Heart left ventricle (tissue), 16 donors: ENCODE results near the gene LPP. TPM values are rescaled to one million over a fixed set of nuclear protein-coding genes. Genes with fewer than 3 reads are reported as not detected.

Source experiments
- ATAC-seq, 4 donors: fragments of 200-7000 bp; cut with Tn5 transposase; one replicate each; pipeline ENCODE4 v1.9.1; 2020 to 2022; ENCODE audit warnings: moderate library complexity in 4 of 4, mild to moderate bottlenecking in 3 of 4, moderate number of reproducible peaks in 1 of 4
- DNase-seq, 5 donors: peaks; one replicate each; pipeline ENCODE4 v3.0.0-alpha.2; 2020
- H3K27ac ChIP-seq, 12 donors: fragments of 200-600 bp; sonication (generic) in 4 of 12; one replicate each; pipeline versions ENCODE4 v1.5.0 to v1.8.0; 2016 to 2022; ENCODE audit warnings: mild to moderate bottlenecking in 2 of 12
- H3K27me3 ChIP-seq, 9 donors: fragments of 200-600 bp; sonication (generic) in 2 of 9; one replicate each; pipeline versions ENCODE4 v1.5.1 to v1.8.0; 2016 to 2022; ENCODE audit warnings: mild to moderate bottlenecking in 3 of 9
- H3K36me3 ChIP-seq, 9 donors: fragments of 200-600 bp; sonication (generic) in 2 of 9; one replicate each; pipeline versions ENCODE4 v1.5.0 to v1.8.0; 2018 to 2022; ENCODE audit warnings: mild to moderate bottlenecking in 2 of 9
- H3K4me1 ChIP-seq, 12 donors: fragments of 200-600 bp; sonication (generic) in 4 of 12; one replicate each; pipeline versions ENCODE4 v1.5.0 to v1.8.0; 2016 to 2022; ENCODE audit warnings: mild to moderate bottlenecking in 3 of 12
- H3K4me3 ChIP-seq, 12 donors: fragments of 200-600 bp; sonication (generic) in 4 of 12; one replicate each; pipeline versions ENCODE4 v1.5.0 to v1.8.0; 2017 to 2022; ENCODE audit warnings: mild to moderate bottlenecking in 9 of 12, moderate library complexity in 4 of 12
- H3K9me3 ChIP-seq, 12 donors: fragments of 200-600 bp; sonication (generic) in 4 of 12; one replicate each; pipeline versions ENCODE4 v1.5.0 to v1.8.0; 2016 to 2022; ENCODE audit warnings: mild to moderate bottlenecking in 1 of 12
- CTCF ChIP-seq, 12 donors: fragments of 200-600 bp; sonication (generic) in 4 of 12; IDR thresholded peaks; one replicate each; pipeline versions ENCODE4 v1.5.0 to v1.8.0; 2018 to 2022; ENCODE audit warnings: antibody characterized with exemption in 12 of 12, mild to moderate bottlenecking in 5 of 12
- POLR2A ChIP-seq, 2 donors: fragments of 450-650 bp; IDR thresholded peaks; one replicate each; pipeline ENCODE4 v1.6.1; 2017; ENCODE audit warnings: antibody characterized with exemption in 2 of 2, mild to moderate bottlenecking in 2 of 2, moderate library complexity in 2 of 2
- WGBS, 4 donors: extraction: QIAGEN DNeasy Blood & Tissue Kit in 2 of 4; methylation state at CpG; one replicate each; pipeline versions ENCODE4 v1.1.5 to v1.1.7; 2013 to 2018; 5-methylcytosine and 5-hydroxymethylcytosine counted together
- intact Hi-C, 10 donors: fragments of 100-400 bp; cut with DNase I; formaldehyde crosslinking; loops; one replicate each; pipeline versions ENCODE4 v1.11.1 to v1.14.2; 2022
- polyA plus RNA-seq, 2 donors: library from polyadenylated mRNA; stranded (reverse); fragments of 200-250 nt; gene quantifications; one replicate each; pipeline ENCODE4 v1.2.3, GENCODE V29; 2013
- total RNA-seq, 9 donors: library from RNA; depleted of rRNA in 2 of 9; stranded (reverse); fragments of >200 nt in 2 of 9; fragmentation: NEBNext Ultra II Directional in 3 of 9; extraction: Animal tissue kit (Norgen Biotek cat#: 25700) in 3 of 9; gene quantifications; one replicate each; pipeline versions ENCODE4 v1.1.0 to v1.2.4, GENCODE V29; 2016 to 2023
- donor health status: ischemic (EF 13 %, LVEDD 7.1; RV severe dilation, severe dysfunction).
- donor health status: healthy with polysubstance abuse.
- donor health status: DM: no; HTN: yes; CAD: no.
- donor health status: DM: no; HTN: no; CAD: no.
- donor health status: ischemic (EF 25% LVEDD 6.9; RV normal size, moderate dysfunction).
- donor health status: ischemic (EF 25% LVEDD 5.7; RV mildly dilated, moderate dysfunction).
- donor health status: healthy.
- donor health status: DM: yes; HTN: yes; CAD: no.
- donor health status: ischemic (EF 35%, LVEDD 5.7; RV mildly dilated, moderate dysfunction).
- donor health status: nonischemic (EF 11% LVEDD 7.7; RV severe dilation, severe dysfunction).
- donor health status: DM: yes; HTN: yes; CAD: no.
- donor health status: PGD.
- donor health status: ischemic (EF 29% LVEDD 5.4; RV normal size, mild dysfunction).
- donor health status: nonischemic (EF 23%, LVEDD 6.1; RV moderate dilation, normal function).

LPP gene
- total and polyA plus RNA-seq, 11 donors: 9.2 to 178 (median 100) TPM

- Histone ChIP-seq H3K27ac (peak overlapping the region in 1 of 12 donors; percentile 53), H3K4me3 (no peak overlapping the region), H3K9me3 (no peaks in the 10 kb centered on the region), H3K4me1 (peaks cover 0 to 52% (median 9%) of the 10 kb centered on the region in 12 donors), H3K27me3 (no peaks in the 10 kb centered on the region), H3K36me3 (peaks cover 0 to 14% (median 0%) of the 10 kb centered on the region in 9 donors)
- TF ChIP-seq POLR2A (IDR thresholded peaks at IDR 0.05) (no peak), CTCF (IDR thresholded peaks at IDR 0.05) (no peak)
- no peak for DNase-seq
- peak in 3 of 4 donors; percentile 13 to 47 (median 38) for ATAC-seq
- intact Hi-C loops: no loop called here
- 72 to 82% (median 79%) methylated on average over 12 of the region's 12 CpGs for WGBS, 4 donors
These were observed 553.7 kb downstream of the LPP start for GRCh38 chr3:188707381-188708288.

- ATAC-seq: peak in 2 of 4 donors; percentile 39 to 45
- Histone ChIP-seq H3K4me1 (peaks cover 0 to 40% (median 13%) of the 10 kb centered on the region in 12 donors), H3K4me3 (no peak overlapping the region), H3K27me3 (no peaks in the 10 kb centered on the region), H3K9me3 (no peaks in the 10 kb centered on the region), H3K36me3 (peaks cover 0 to 14% (median 0%) of the 10 kb centered on the region in 9 donors), H3K27ac (peak overlapping the region in 7 of 12 donors; percentile 1 to 85 (median 33))
- TF ChIP-seq CTCF (IDR thresholded peaks at IDR 0.05): no peak
- no peak for TF ChIP-seq POLR2A (IDR thresholded peaks at IDR 0.05)
- intact Hi-C loops: no loop called here
- no peak for DNase-seq
- WGBS, 4 donors: 50 to 54% (median 51%) methylated on average over 3 of the region's 3 CpGs
These were observed 557.9 kb downstream of the LPP start for GRCh38 chr3:188711881-188712247.

GRCh38 chr3:188712248-188712924, 558.4 kb downstream of the LPP start:
- H3K27me3 ChIP-seq: no peaks in the 10 kb centered on the region
- peak overlapping the region in 7 of 12 donors; percentile 1 to 85 (median 33) for H3K27ac ChIP-seq
- H3K9me3 ChIP-seq: no peaks in the 10 kb centered on the region
- H3K36me3 ChIP-seq: peaks cover 0 to 14% (median 0%) of the 10 kb centered on the region in 9 donors
- WGBS, 4 donors: 44 to 61% (median 51%) methylated on average over 4 of the region's 4 CpGs
- intact Hi-C loops: no loop called here
- ATAC-seq (peak; percentile 70 to 81 (median 75)), DNase-seq (no peak)
- H3K4me1 ChIP-seq: peaks cover 0 to 35% (median 13%) of the 10 kb centered on the region in 12 donors
- TF ChIP-seq CTCF (IDR thresholded peaks at IDR 0.05) (no peak), POLR2A (IDR thresholded peaks at IDR 0.05) (no peak)
- no peak overlapping the region for H3K4me3 ChIP-seq

- Histone ChIP-seq H3K4me3 (no peak overlapping the region), H3K27ac (peak overlapping the region in 3 of 12 donors; percentile 3 to 85 (median 13)), H3K4me1 (peaks cover 0 to 29% (median 13%) of the 10 kb centered on the region in 12 donors), H3K27me3 (no peaks in the 10 kb centered on the region), H3K36me3 (peaks cover 0 to 14% (median 0%) of the 10 kb centered on the region in 9 donors), H3K9me3 (no peaks in the 10 kb centered on the region)
- 65 to 92% (median 85%) methylated on average over 3 of the region's 3 CpGs for WGBS, 4 donors
- TF ChIP-seq CTCF (IDR thresholded peaks at IDR 0.05) (no peak), POLR2A (IDR thresholded peaks at IDR 0.05) (no peak)
- ATAC-seq: no peak
- no peak for DNase-seq
- intact Hi-C loops: no loop called here
These were observed 559.0 kb downstream of the LPP start for GRCh38 chr3:188712991-188713390.
